Epithelial cell of prostate (primary cell): Measurements from ENCODE around the gene AOC1.
"Not testable (repeated sequence)": the region's sequence is repeated elsewhere in the genome, so short reads cannot be mapped to it uniquely, and the experiment has no call there.

Experiments
- DNase-seq: peaks from one replicate; pipeline ENCODE4 v3.0.0-alpha.2; 2011; ENCODE audit warnings: low read depth, low spot score
- H3K27ac ChIP-seq: fragments of 450-650 bp; 2 replicates; pipeline ENCODE4 v1.5.1; 2017; ENCODE audit warnings: mild to moderate bottlenecking

Gene AOC1

GRCh38 chr7:150890853-150891584 is 38.7 kb downstream of the AOC1 start:
- H3K27ac ChIP-seq = no peak overlapping the region
- DNase-seq = no peak

DNA sequence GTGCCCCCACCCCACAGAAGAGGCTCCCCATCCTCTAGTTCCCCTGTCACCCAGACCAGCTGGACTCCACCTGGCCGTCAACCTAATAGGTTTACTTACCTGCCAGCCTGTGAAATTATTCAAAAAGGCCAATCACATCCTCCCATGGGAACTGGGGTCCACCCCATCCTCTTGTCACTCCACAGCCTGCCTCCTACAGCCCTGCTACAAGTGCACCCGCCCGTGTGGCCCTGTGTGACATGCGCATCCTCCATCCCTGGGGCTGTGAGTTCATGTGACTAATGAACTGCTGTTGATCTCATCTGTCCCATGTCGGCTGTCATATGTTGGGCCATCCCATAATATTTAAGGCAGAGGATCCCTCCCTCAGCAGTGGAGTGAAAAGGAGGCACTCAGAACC is 39.4 kb downstream of the AOC1 start:
- no peak overlapping the region for H3K27ac ChIP-seq

DNA sequence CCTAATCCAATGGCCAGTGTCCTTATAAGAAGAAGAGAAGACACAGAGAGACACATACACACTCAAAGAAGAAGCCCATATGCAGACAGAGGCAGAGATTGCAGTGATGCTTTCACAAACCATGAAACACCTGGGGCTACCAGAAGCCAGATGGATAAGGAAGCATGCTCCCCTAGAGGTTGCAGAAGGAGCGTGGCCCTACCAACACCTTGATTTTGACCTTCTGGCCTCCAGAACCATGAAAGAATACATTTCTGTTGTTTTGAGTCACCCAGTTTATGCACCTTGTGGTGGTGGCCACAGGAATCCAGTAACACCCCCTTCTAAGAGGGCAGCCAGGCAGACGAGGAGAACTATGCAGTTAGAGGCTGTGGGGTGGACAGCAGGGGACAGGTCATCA is 43.5 kb downstream of the AOC1 start:
- H3K27ac ChIP-seq = no peak overlapping the region
- no peak for DNase-seq

More for the DNA sequence above, 39.4 kb downstream of the AOC1 start:
- DNase-seq = no peak

DNA sequence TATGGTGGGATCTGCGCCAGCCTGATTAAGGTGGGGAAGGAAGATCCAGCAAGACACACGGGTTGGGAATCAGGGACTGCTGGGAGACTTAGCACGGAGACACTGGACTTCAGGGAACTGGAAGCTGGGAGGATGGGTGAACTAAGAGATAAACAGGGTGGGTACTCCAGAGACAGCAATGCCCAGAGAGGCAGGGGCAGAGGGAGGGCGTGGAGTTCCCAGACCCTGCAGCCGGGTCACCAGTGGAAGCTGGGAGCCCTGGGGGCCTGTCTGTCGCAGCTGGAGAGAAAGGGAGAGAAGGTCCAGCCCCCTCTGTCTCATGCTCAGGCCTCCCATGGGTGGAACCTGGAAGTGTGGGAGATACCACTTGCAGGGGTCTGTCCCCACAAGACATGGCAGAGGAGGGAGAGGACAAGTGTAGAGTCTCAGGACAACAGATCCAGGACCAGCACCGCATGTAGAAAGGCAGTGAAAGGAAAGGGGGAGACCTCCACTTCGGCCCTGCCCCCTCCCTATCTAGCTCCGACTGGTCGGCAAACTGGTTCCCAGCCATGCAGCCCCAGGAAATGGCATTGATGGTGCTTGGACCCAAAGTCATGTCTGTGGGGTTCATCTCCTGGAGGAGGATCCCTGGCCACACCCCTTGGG is 44.4 kb downstream of the AOC1 start:
- DNase-seq = no peak
- H3K27ac ChIP-seq = no peak overlapping the region

DNA sequence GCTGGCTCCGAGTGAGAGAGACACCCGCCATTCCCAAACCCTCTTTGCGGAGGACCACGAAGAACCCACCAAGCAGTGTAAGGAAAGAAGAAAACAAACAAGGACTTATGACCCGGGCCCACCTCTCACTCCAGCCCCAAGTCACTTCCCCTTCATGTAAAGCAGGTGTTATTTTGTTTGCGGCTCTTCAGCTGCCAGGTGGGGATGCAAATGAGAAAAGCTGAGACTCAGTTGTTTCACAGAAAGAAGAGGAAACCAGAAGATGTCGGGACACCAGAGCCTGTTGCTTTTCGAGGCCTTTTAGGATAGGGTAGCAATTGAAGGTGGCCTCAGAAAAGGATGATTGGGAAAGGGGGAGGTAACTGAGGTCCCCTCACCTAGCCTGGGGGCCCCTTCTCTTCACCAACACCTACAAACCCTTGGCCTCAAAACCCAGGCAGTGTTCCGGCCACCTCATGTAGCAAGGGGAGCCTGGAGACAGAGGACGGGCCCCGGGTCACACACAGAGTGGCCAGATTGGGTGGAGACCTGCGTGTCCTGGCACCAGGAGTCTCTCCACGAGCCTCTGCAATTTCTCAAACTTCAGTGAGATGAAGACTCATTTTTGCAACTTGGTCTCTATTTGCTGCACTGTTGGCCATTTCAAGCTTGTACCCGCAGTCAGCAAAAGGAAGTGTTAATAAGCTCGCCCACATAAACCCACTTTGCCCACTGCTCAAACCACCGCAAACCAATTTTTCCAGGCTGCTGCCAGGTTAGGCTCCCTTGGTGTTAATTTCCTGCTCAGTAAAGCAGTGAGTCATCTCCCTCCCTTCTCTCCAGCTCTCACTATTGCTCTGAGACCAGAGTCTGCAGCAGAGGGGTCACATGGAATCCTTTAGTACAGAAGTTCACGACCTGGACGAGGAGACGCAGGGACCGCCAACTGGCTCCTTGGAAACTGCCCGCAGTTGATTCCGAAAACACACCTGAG is 45.5 kb downstream of the AOC1 start:
- DNase-seq = no peak
- H3K27ac ChIP-seq = no peak overlapping the region

DNA sequence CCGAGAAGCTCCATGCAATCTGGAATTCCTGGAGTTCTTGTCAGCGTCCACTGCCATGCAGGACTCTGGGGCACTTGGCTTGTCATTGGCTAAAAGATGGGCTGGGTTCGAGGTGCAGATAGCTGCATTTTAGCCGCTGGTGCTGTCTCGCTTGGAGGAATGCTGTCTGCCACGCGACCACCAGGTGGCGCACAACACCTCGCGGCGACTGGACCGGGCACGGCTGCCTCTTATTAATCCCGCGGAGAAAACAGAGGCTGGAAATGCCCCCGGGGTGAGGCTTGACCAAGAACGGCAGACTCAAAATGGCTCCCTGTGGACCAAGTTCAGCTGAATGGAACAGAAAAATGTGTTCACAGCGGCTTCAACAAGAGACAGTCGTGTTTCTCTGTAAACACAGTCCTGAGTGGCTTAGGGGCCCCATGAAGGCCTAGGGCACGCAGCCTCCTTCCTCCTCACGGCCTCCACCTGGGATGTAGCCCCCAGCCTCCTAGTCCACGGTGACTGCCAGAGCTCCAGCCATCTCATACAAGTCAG is 46.2 kb downstream of the AOC1 start:
- DNase-seq = no peak
- H3K27ac ChIP-seq = no peak overlapping the region

DNA sequence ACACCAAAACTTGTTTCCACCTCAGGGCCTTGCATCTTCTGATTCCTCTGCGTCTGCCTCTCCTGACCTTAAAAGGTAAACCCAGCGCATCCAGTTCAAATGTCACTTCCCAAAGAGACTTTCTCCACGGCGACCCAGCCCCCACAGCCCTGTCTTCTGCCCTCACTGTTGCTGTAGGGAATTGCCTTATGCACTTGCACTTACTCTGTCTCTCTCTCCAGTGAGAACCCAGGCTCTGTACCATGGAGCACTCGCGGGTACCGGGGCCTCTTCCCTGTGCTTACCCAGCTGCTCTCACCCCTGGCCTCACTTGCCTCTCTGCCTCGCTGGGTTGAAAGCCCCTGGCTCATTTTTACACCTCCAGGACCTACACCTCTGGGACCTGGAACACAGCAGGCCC is 48.4 kb downstream of the AOC1 start:
- no peak for DNase-seq
- H3K27ac ChIP-seq = no peak overlapping the region

GRCh38 chr7:150901160-150902035 is 49.1 kb downstream of the AOC1 start:
- DNase-seq = no peak

GRCh38 chr7:150902078-150903033 is 50.0 kb downstream of the AOC1 start:
- no peak for DNase-seq
- H3K27ac ChIP-seq = no peak overlapping the region

More at GRCh38 chr7:150901160-150902035, 49.1 kb downstream of the AOC1 start:
- H3K27ac ChIP-seq = no peak overlapping the region

GRCh38 chr7:150903606-150904005 is 51.3 kb downstream of the AOC1 start:
- no peak for DNase-seq
- H3K27ac ChIP-seq = no peak overlapping the region

GRCh38 chr7:150904011-150904909 is 51.9 kb downstream of the AOC1 start:
- no peak overlapping the region for H3K27ac ChIP-seq
- no peak for DNase-seq

DNA sequence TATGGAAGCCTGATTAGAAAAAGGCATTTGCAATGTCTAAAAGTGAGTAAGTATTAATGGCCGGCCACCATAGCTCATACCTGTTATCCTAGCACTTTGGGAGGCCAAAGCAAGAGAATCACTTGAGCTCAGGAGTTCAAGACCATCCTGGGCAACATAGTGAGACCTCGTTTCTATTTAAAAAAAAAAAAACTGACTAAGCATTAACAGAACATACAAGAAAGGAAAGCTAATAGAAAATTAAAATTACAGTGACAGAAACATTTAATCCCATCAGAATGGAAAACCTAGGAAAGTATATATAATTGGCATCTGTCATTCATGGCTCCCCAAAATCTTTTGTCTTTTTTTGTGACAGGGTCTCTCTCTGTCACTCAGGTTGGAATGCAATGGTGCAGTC is 55.9 kb downstream of the AOC1 start:
- no peak for DNase-seq
- no peak overlapping the region for H3K27ac ChIP-seq

DNA sequence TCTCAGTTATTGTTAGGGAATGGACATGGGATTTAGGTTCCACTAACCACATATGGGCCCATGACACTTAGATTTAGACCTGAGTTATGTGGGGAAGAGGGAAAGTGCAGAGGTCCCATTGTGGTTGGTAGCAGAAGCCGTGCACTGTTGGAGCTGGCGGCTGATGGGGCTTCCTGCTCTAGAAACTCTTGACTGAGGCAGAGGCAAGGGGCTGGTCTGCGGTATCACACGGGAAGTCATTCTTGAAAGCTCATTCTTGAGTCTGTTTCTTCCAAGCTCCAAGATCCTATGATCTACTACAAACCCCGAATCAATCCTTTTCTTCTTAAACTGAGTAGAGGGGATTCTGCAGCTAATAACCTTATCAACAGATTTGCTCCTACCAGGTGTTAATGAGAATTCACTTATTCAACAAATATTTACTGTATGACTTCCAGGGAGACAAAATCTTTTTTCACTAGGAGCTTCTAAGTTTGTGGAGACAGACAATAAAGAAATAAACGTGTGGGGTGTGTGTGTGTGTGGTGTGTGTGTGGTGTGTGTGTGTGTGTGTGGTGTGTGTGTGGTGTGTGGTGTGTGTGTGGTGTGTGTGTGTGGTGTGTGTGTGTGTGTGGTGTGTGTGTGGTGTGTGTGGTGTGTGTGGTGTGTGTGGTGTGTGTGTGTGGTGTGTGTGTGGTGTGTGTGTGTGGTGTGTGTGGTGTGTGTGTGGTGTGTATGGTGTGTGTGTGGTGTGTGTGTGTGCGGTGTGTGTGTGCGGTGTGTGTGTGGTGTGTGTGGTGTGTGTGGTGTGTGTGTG is 57.1 kb downstream of the AOC1 start:
- no peak overlapping the region for H3K27ac ChIP-seq
- no peak for DNase-seq

GRCh38 chr7:150910305-150910995 is 58.1 kb downstream of the AOC1 start:
- DNase-seq, H3K27ac ChIP-seq: not testable (repeated sequence)

GRCh38 chr7:150910996-150911422 is 58.7 kb downstream of the AOC1 start:
- no peak overlapping the region for H3K27ac ChIP-seq
- DNase-seq = no peak
